Measurements from ENCODE around the gene KIR3DL2.

The KIR3DL2 gene

DNA sequence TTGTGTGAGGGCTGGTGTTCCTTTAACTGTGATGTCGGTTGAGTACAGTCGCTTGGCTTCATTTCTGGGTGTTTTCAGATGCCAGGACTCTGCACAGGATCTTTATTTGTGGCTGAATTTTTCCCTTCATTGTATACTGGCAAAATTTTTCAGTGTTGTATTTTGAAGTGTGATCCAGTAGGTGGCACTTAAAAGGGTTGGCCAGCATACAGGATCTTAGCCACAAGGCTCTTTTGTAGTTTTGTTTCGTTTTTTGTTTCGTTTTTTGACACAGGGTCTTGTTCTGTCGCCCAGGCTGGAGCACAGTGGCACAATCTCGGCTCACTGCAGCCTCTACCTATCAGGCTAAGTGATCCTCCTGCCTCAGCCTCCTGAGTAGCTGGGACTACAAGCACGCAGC lies 32.5 kb downstream of the KIR3DL2 start:
- H3K4me2 ChIP-seq (ENCODE audit: low read length): peak overlapping the region; percentile 49
- H3K4me3 ChIP-seq (ENCODE audit: low read length): peak overlapping the region; percentile 43
- peaks cover 13% of the 10 kb centered on the region for H3K4me1 ChIP-seq (ENCODE audit: low read length)
- H3K27me3 ChIP-seq (ENCODE audit: low read depth, low read length): peaks cover 18% of the 10 kb centered on the region
- no peaks in the 10 kb centered on the region for H3K9me3 ChIP-seq (ENCODE audit: insufficient read depth, low read length)
- peak overlapping the region; percentile 75; the same call in 1 of the 2 replicates for H2AFZ ChIP-seq (ENCODE audit: low read depth, low read length)
- H3K79me2 ChIP-seq (ENCODE audit: low read length): no peaks in the 10 kb centered on the region
- peak overlapping the region; percentile 45 for H3K9ac ChIP-seq (ENCODE audit: low read length)
- H3K27ac ChIP-seq (ENCODE audit: low read length): no peak overlapping the region
- H4K20me1 ChIP-seq (ENCODE audit: insufficient read depth, low read length): no peaks in the 10 kb centered on the region
- TF ChIP-seq, protein P1, sequence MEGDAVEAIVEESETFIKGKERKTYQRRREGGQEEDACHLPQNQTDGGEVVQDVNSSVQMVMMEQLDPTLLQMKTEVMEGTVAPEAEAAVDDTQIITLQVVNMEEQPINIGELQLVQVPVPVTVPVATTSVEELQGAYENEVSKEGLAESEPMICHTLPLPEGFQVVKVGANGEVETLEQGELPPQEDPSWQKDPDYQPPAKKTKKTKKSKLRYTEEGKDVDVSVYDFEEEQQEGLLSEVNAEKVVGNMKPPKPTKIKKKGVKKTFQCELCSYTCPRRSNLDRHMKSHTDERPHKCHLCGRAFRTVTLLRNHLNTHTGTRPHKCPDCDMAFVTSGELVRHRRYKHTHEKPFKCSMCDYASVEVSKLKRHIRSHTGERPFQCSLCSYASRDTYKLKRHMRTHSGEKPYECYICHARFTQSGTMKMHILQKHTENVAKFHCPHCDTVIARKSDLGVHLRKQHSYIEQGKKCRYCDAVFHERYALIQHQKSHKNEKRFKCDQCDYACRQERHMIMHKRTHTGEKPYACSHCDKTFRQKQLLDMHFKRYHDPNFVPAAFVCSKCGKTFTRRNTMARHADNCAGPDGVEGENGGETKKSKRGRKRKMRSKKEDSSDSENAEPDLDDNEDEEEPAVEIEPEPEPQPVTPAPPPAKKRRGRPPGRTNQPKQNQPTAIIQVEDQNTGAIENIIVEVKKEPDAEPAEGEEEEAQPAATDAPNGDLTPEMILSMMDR (IDR thresholded peaks at IDR 0.05; ENCODE audit: low read depth, low read length): peak; percentile 67
- no peak for TF ChIP-seq EZH2phosphoT487 (IDR thresholded peaks at IDR 0.05; ENCODE audit: low read depth)
- no peaks in the 10 kb centered on the region for H3K36me3 ChIP-seq (replicated peaks; ENCODE audit: low read depth, low read length)

DNA sequence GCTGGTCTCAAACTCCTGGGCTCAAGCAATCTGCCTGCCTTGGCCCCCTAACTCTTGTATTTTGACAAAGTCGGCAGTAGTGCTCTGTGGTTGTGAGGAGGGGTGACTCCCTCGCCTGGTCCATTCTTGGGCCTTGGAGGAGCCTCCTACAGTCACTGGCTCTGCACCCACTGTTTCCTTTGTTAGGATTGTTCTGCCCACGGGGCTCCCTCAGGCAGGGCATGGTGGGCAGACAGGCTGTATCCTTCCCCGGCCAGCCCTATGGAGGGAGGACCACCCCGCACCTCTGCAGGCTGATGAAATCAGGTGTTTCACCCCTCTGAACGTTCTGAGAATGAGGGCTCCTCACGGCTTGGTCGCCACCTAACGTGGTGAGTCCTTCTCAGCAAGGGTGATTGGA lies 33.0 kb downstream of the KIR3DL2 start:
- H3K9ac ChIP-seq (ENCODE audit: low read length): peak overlapping the region; percentile 45
- H3K4me1 ChIP-seq (ENCODE audit: low read length): peaks cover 13% of the 10 kb centered on the region
- H3K9me3 ChIP-seq (ENCODE audit: insufficient read depth, low read length): no peaks in the 10 kb centered on the region
- no peaks in the 10 kb centered on the region for H3K36me3 ChIP-seq (replicated peaks; ENCODE audit: low read depth, low read length)
- H2AFZ ChIP-seq (ENCODE audit: low read depth, low read length): peak overlapping the region; percentile 75; the same call in 1 of the 2 replicates
- no peaks in the 10 kb centered on the region for H3K79me2 ChIP-seq (ENCODE audit: low read length)
- peak overlapping the region; percentile 43 for H3K4me3 ChIP-seq (ENCODE audit: low read length)
- H3K27ac ChIP-seq (ENCODE audit: low read length): no peak overlapping the region
- no peaks in the 10 kb centered on the region for H4K20me1 ChIP-seq (ENCODE audit: insufficient read depth, low read length)
- TF ChIP-seq EZH2phosphoT487 (IDR thresholded peaks at IDR 0.05; ENCODE audit: low read depth): no peak
- TF ChIP-seq, protein P1 (IDR thresholded peaks at IDR 0.05; ENCODE audit: low read depth, low read length): no peak
- peaks cover 19% of the 10 kb centered on the region for H3K27me3 ChIP-seq (ENCODE audit: low read depth, low read length)
- peak overlapping the region; percentile 49 for H3K4me2 ChIP-seq (ENCODE audit: low read length)

DNA sequence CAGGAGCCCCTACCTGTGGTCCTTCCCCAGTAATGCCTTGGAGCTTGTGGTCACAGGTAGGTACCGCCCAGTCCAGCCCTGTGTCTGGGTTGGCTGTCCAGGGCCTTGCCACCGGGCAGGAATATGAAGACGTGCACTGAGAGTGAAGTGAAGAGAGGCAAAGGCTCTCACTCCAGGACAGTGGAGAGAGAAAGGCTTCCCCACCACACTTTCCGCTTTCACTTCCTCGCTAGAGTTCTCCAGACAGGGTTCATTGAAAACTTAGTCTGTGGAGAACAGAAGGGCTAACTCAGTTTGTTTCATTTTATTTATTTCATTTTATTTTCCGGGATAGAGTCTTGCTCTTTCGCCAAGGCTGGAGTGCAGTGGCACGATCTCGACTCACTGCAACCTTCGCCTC lies 38.0 kb downstream of the KIR3DL2 start:
- no peak for TF ChIP-seq EZH2phosphoT487 (IDR thresholded peaks at IDR 0.05; ENCODE audit: low read depth)
- TF ChIP-seq, protein P1 (IDR thresholded peaks at IDR 0.05; ENCODE audit: low read depth, low read length): no peak
- Histone ChIP-seq H3K9me3 (ENCODE audit: insufficient read depth, low read length) (no peaks in the 10 kb centered on the region), H3K4me2 (ENCODE audit: low read length) (no peak overlapping the region), H3K4me1 (ENCODE audit: low read length) (peaks cover 3% of the 10 kb centered on the region), H3K9ac (ENCODE audit: low read length) (no peak overlapping the region), H3K4me3 (ENCODE audit: low read length) (no peak overlapping the region), H2AFZ (ENCODE audit: low read depth, low read length) (no peak overlapping the region), H4K20me1 (ENCODE audit: insufficient read depth, low read length) (no peaks in the 10 kb centered on the region), H3K27me3 (ENCODE audit: low read depth, low read length) (0 out of 2 replicates have a peak, but pooled peaks cover 2% of the 10 kb centered on the region), H3K27ac (ENCODE audit: low read length) (no peak overlapping the region), H3K36me3 (replicated peaks; ENCODE audit: low read depth, low read length) (no peaks in the 10 kb centered on the region), H3K79me2 (ENCODE audit: low read length) (no peaks in the 10 kb centered on the region)

DNA sequence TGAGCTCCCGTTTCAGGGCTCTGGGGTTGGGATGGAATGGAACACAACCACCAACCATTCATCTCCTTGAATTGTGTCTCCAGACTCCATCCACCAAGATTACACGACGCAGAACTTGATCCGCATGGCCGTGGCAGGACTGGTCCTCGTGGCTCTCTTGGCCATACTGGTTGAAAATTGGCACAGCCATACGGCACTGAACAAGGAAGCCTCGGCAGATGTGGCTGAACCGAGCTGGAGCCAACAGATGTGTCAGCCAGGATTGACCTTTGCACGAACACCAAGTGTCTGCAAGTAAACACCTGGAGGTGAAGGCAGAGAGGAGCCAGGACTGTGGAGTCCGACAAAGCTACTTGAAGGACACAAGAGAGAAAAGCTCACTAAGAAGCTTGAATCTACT lies 39.3 kb downstream of the KIR3DL2 start:
- no peaks in the 10 kb centered on the region for H4K20me1 ChIP-seq (ENCODE audit: insufficient read depth, low read length)
- no peak overlapping the region for H3K9ac ChIP-seq (ENCODE audit: low read length)
- H3K9me3 ChIP-seq (ENCODE audit: insufficient read depth, low read length): no peaks in the 10 kb centered on the region
- no peak overlapping the region for H3K4me2 ChIP-seq (ENCODE audit: low read length)
- no peaks in the 10 kb centered on the region for H3K36me3 ChIP-seq (replicated peaks; ENCODE audit: low read depth, low read length)
- H3K4me1 ChIP-seq (ENCODE audit: low read length): no peaks in the 10 kb centered on the region
- H2AFZ ChIP-seq (ENCODE audit: low read depth, low read length): no peak overlapping the region
- 0 out of 2 replicates have a peak, but pooled peaks cover 2% of the 10 kb centered on the region for H3K27me3 ChIP-seq (ENCODE audit: low read depth, low read length)
- TF ChIP-seq EZH2phosphoT487 (IDR thresholded peaks at IDR 0.05; ENCODE audit: low read depth): no peak
- TF ChIP-seq, protein P1 (IDR thresholded peaks at IDR 0.05; ENCODE audit: low read depth, low read length): no peak
- no peak overlapping the region for H3K4me3 ChIP-seq (ENCODE audit: low read length)
- no peak overlapping the region for H3K27ac ChIP-seq (ENCODE audit: low read length)
- no peaks in the 10 kb centered on the region for H3K79me2 ChIP-seq (ENCODE audit: low read length)

Data from OCI-LY3 (cell line).